HepG2 (cell line): ENCODE measurements around the gene ARL15. TPM values are rescaled to one million over a fixed set of nuclear protein-coding genes. Genes with fewer than 3 reads are reported as not detected.
A peak's percentile ranks its signal among the peaks of the same experiment; 100 is the strongest.

Source experiments
- ATAC-seq: fragments of 200-7000 bp; cut with Tn5 transposase; 3 replicates; pipeline ENCODE4 v1.9.1; 2020; ENCODE audit warnings: mild to moderate bottlenecking, moderate library complexity
- BruUV-seq: library from RNA; stranded (reverse); fragments of 400-500 nt; replicated peaks from 2 replicates; lab custom pipeline; 2021; lab: Mats Ljungman, UMichigan
- CTCF ChIA-PET: fragments of 300-600 bp; formaldehyde crosslinking; extraction: SDS; loops from one replicate; lab custom pipeline; 2021; ENCODE audit warnings: low total read pairs, inconsistent platforms, low intra/inter-chr PET ratio; lab: Yijun Ruan, JAX
- POLR2A ChIA-PET: fragments of 350-600 bp; sonication (Branson Sonifier 250); formaldehyde crosslinking; loops from one replicate; lab custom pipeline; 2020; ENCODE audit warnings: antibody characterized with exemption, inconsistent platforms; lab: Yijun Ruan, JAX
- DNase-seq: peaks from one replicate; pipeline ENCODE4 v3.0.0-alpha.2; 2015; ENCODE audit warnings: low spot score
- FAIRE-seq: peaks from 3 replicates; lab custom pipeline; 2011; peaks lifted over from hg19 to GRCh38; lab: Jason Lieb, UNC
- H2AFZ ChIP-seq: one replicate; pipeline ENCODE4 v1.6.1; 2011; ENCODE audit warnings: low read length, inconsistent platforms
- H3K27ac ChIP-seq: fragments of 300-600 bp; 3 replicates; pipeline ENCODE4 v1.8.0; 2011; ENCODE audit warnings: mixed run types, mild to moderate bottlenecking, mixed read lengths, low read length, inconsistent platforms; ENCODE audit not compliant: insufficient read depth; ENCODE audit errors: extremely low read length
- H3K27me3 ChIP-seq, 2 experiments: fragments of 200-600 bp in 1 of 2; 2 replicates in 1 of 2; 3 replicates in 1 of 2; pipeline versions ENCODE4 v1.6.0 to v1.8.0; 2011; ENCODE audit warnings: low read length in 2 of 2, mild to moderate bottlenecking in 2 of 2, moderate library complexity in 2 of 2, inconsistent platforms in 1 of 2; ENCODE audit not compliant: insufficient read depth in 2 of 2, control insufficient read depth in 1 of 2
- H3K36me3 ChIP-seq, 2 experiments: fragments of 200-600 bp in 1 of 2; replicated peaks in 1 of 2; 2 replicates in 1 of 2; 3 replicates in 1 of 2; pipeline versions ENCODE4 v1.5.1 to v1.8.0; 2011; ENCODE audit warnings: low read length in 2 of 2, inconsistent platforms in 1 of 2; ENCODE audit not compliant: insufficient read depth in 2 of 2, control insufficient read depth in 1 of 2
- H3K4me1 ChIP-seq: 2 replicates; pipeline ENCODE4 v1.5.1; 2012; ENCODE audit warnings: low read length, inconsistent platforms; ENCODE audit not compliant: insufficient read depth
- H3K4me2 ChIP-seq: 2 replicates; pipeline ENCODE4 v1.6.0; 2011; ENCODE audit warnings: low read depth, low read length, inconsistent platforms
- H3K4me3 ChIP-seq, 3 experiments: fragments of 200-600 bp in 1 of 3; sonication (generic), shearing (Covaris generic) in 1 of 3; replicated peaks in 1 of 3; 2 replicates each; pipeline ENCODE4 v1.5.1; 2011 to 2016; ENCODE audit warnings: low read length in 3 of 3, inconsistent platforms in 2 of 3, low read depth in 2 of 3, mild to moderate bottlenecking in 2 of 3, control low read depth in 1 of 3, mixed read lengths in 1 of 3; ENCODE audit not compliant: insufficient read depth in 1 of 3
- H3K79me2 ChIP-seq: one replicate; pipeline ENCODE4 v1.6.1; 2011; ENCODE audit warnings: low read length, inconsistent platforms; ENCODE audit not compliant: insufficient read depth
- H3K9ac ChIP-seq: 2 replicates; pipeline ENCODE4 v1.6.0; 2011; ENCODE audit warnings: mild to moderate bottlenecking, low read depth, low read length, inconsistent platforms; ENCODE audit not compliant: insufficient read depth
- H3K9me3 ChIP-seq: 2 replicates; pipeline ENCODE4 v1.5.1; 2012; ENCODE audit warnings: mild to moderate bottlenecking, low read length
- H4K20me1 ChIP-seq: 2 replicates; pipeline ENCODE4 v1.6.0; 2011; ENCODE audit warnings: inconsistent platforms, mild to moderate bottlenecking, low read length, moderate library complexity; ENCODE audit not compliant: insufficient read depth
- CERS6 ChIP-seq: sonication (generic); formaldehyde crosslinking; IDR thresholded peaks from 2 replicates; pipeline ENCODE4 v1.5.0; 2020; ENCODE audit warnings: missing genetic modification reagents
- ELK4 ChIP-seq: sonication (generic); formaldehyde crosslinking; IDR thresholded peaks from 2 replicates; pipeline ENCODE4 v1.9.0; 2021; ENCODE audit warnings: missing genetic modification reagents, borderline replicate concordance
- MAFK ChIP-seq, 2 experiments: IDR thresholded peaks in 1 of 2; conservative IDR thresholded peaks in 1 of 2; 2 replicates each; pipeline ENCODE4 v1.6.1; 2011; ENCODE audit warnings: improper control_type of control experiment in 2 of 2, low read length in 2 of 2
- MBD4 ChIP-seq: IDR thresholded peaks from 2 replicates; pipeline ENCODE4 v1.6.1; 2012; ENCODE audit warnings: low read length, inconsistent platforms, borderline replicate concordance
- ONECUT2 ChIP-seq: sonication (generic); formaldehyde crosslinking; IDR thresholded peaks from 2 replicates; pipeline ENCODE4 v1.4.0; 2020; ENCODE audit warnings: missing genetic modification reagents
- PPARG ChIP-seq: conservative IDR thresholded peaks from 2 replicates; pipeline ENCODE4 v1.6.1; 2016; ENCODE audit warnings: missing biosample characterization, missing genetic modification reagents
- RARA ChIP-seq: IDR thresholded peaks from 2 replicates; pipeline ENCODE4 v1.6.1; 2016; ENCODE audit warnings: missing genetic modification reagents, missing compliant biosample characterization
- SETDB1 ChIP-seq: sonication (generic); formaldehyde crosslinking; IDR thresholded peaks from 2 replicates; pipeline ENCODE4 v1.5.1; 2020; ENCODE audit warnings: missing genetic modification reagents, mild to moderate bottlenecking, borderline replicate concordance
- ZNF136 ChIP-seq: sonication (generic); formaldehyde crosslinking; IDR thresholded peaks from 2 replicates; pipeline ENCODE4 v1.8.1; 2022; ENCODE audit warnings: low read depth, mild to moderate bottlenecking, moderate library complexity, missing genetic modification reagents
- ZNF839 ChIP-seq: sonication (generic); formaldehyde crosslinking; IDR thresholded peaks from 2 replicates; pipeline ENCODE4 v1.4.0; 2020; ENCODE audit warnings: missing genetic modification reagents, mild to moderate bottlenecking, borderline replicate concordance
- WGBS: methylation state at CpG from one replicate; pipeline ENCODE4 v1.1.6; 2017; ENCODE audit warnings: low lambda C conversion rate; 5-methylcytosine and 5-hydroxymethylcytosine counted together
- in situ Hi-C: cut with HindIII; loops from 2 replicates; pipeline ENCODE4 v1.10.0; 2017; ENCODE audit warnings: low pct_unique_long_range_greater_than_20kb; ENCODE audit not compliant: extremely low pct_ligation_motif_present
- intact Hi-C: fragments of 100-400 bp; cut with micrococcal nuclease; formaldehyde crosslinking; loops from one replicate; pipeline ENCODE4 v1.10.0; 2022; ENCODE audit not compliant: unreplicated experiment
- polyA plus RNA-seq, 8 experiments: library from polyadenylated mRNA; depleted of rRNA in 3 of 8; stranded (reverse) in 7 of 8; unstranded in 1 of 8; fragments of >200 nt; fragmentation: Illumina TruSeq in 4 of 8; extraction: Trizol in 4 of 8; gene quantifications; 2 replicates each; pipeline versions ENCODE4 v1.2.1 to v1.2.3, GENCODE V29; 2011 to 2016; ENCODE audit warnings: low read depth in 4 of 8, missing spikeins in 1 of 8, mixed read lengths in 1 of 8; ENCODE audit not compliant: insufficient read depth in 1 of 8
- total RNA-seq, 5 experiments: library from RNA; depleted of rRNA; stranded (reverse); fragments of >200 nt; fragmentation: Illumina TruSeq; extraction: Trizol; gene quantifications; 2 replicates each; pipeline ENCODE4 v1.2.3, GENCODE V29; 2016; ENCODE audit warnings: low read depth in 1 of 5

The ARL15 gene
- total and polyA plus RNA-seq, 2 of the 13 experiments (the other 11 are each of a cell fraction or from before 2014, with no cell fraction given): 2.5 to 7.7 TPM

DNA sequence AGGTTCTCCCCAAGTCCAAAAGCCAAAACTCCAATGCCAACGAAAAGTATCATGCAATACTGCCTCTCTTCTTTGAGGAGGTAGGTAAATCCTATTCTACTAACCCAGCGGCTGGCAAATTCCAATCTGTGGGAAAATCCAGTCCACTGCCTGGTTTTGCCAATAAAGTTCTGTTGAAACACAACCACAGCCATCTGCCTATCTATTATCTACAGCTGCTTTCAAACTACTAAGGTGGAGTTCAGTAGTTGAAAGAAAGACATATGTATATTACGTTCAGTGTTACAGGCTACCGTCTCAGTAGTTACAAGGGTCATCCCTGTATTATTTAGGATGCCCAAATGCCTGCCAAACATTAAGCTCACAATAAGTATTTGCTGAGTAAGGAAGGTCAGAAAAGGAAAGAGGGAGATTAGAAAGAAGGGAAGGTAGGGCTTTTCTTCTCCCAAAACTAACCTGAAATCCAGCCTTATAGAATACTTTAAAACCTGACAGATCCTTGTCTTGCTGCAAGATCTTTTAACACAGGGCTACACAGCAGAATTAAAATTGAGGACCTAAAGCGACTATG is 16.2 kb downstream of the ARL15 start:
- BruUV-seq: no TSS peak
- no peak overlapping the region for H3K4me3 ChIP-seq
- no peaks in the 10 kb centered on the region for H3K9me3 ChIP-seq
- WGBS: 42% methylated on average over 5 of the region's 5 CpGs
- H3K9ac ChIP-seq: no peak overlapping the region
- TF ChIP-seq MAFK (conservative IDR thresholded peaks at IDR 0.05 in 1 of 2, IDR thresholded peaks at IDR 0.05 in 1 of 2; ENCODE audit: low read length in 2 of 2) (peak in 1 of 2 experiments; percentile 36; a peak in 1 of 4 replicates), CERS6 (CRISPR knock-in tag) (no peak)
- ATAC-seq (no peak), DNase-seq (no peak), FAIRE-seq (no peak)
- no peak overlapping the region for H2AFZ ChIP-seq
- H3K4me1 ChIP-seq: no peaks in the 10 kb centered on the region
- H3K27me3 ChIP-seq: no peaks in the 10 kb centered on the region
- H3K36me3 ChIP-seq: no peaks in the 10 kb centered on the region
- H4K20me1 ChIP-seq: no peaks in the 10 kb centered on the region
- ChIA-PET POLR2A (no interaction called here), CTCF (no interaction called here)
- H3K4me2 ChIP-seq: no peak overlapping the region
- intact Hi-C loops: no loop called here
- in situ Hi-C loops: no loop called here
- no peaks in the 10 kb centered on the region for H3K79me2 ChIP-seq
- H3K27ac ChIP-seq: no peak overlapping the region

- BruUV-seq: no TSS peak
- Histone ChIP-seq H2AFZ (no peak overlapping the region), H4K20me1 (no peaks in the 10 kb centered on the region), H3K4me1 (no peaks in the 10 kb centered on the region), H3K27ac (no peak overlapping the region), H3K9ac (no peak overlapping the region), H3K27me3 (no peaks in the 10 kb centered on the region), H3K9me3 (no peaks in the 10 kb centered on the region), H3K4me3 (no peak overlapping the region), H3K4me2 (no peak overlapping the region), H3K79me2 (no peaks in the 10 kb centered on the region), H3K36me3 (no peaks in the 10 kb centered on the region)
- ChIA-PET CTCF (no interaction called here), POLR2A (no interaction called here)
- FAIRE-seq (no peak), DNase-seq (no peak), ATAC-seq (no peak)
- intact Hi-C loops: no loop called here
- in situ Hi-C loops: no loop called here
- WGBS: 55% methylated on average over 1 of the region's 1 CpG
- TF ChIP-seq ELK4 (no peak), MBD4 (no peak), PPARG (no peak), RARA (no peak), SETDB1 (CRISPR knock-in tag) (no peak), ONECUT2 (CRISPR knock-in tag) (no peak), ZNF136 (CRISPR knock-in tag) (no peak), ZNF839 (no peak)
Measured at GRCh38 chr5:54292866-54293265, 17.5 kb downstream of the ARL15 start.
